ENCODE measurements around the gene CST9L. TPM values are rescaled to one million over a fixed set of nuclear protein-coding genes. Genes with fewer than 3 reads are reported as not detected.

Gene CST9L
- total RNA-seq, 1 donor from 2014 or later = not detected

GRCh38 chr20:23517719-23518118 lies 50.6 kb downstream of the CST9L start:
- H3K9me3 Mint-ChIP-seq = no peaks in the 10 kb centered on the region
- DNase-seq (ENCODE audit: low read depth, low spot score) = no peak
- peaks cover 15% of the 10 kb centered on the region for H3K4me1 Mint-ChIP-seq
- H3K27me3 Mint-ChIP-seq (ENCODE audit: low read depth) = no peaks in the 10 kb centered on the region
- no peak overlapping the region for H3K4me3 Mint-ChIP-seq
- no peak for TF ChIP-seq CTCF (conservative IDR thresholded peaks at IDR 0.05)
- H3K27ac Mint-ChIP-seq (ENCODE audit: unreplicated experiment) = no peak overlapping the region
- H3K36me3 Mint-ChIP-seq (ENCODE audit: low read depth) = no peaks in the 10 kb centered on the region

- Mint-ChIP-seq H3K4me3 (no peak overlapping the region), H3K9me3 (no peaks in the 10 kb centered on the region), H3K27ac (ENCODE audit: unreplicated experiment) (no peak overlapping the region), H3K36me3 (ENCODE audit: low read depth) (no peaks in the 10 kb centered on the region), H3K27me3 (ENCODE audit: low read depth) (no peaks in the 10 kb centered on the region), H3K4me1 (peaks cover 15% of the 10 kb centered on the region)
- no peak for TF ChIP-seq CTCF (conservative IDR thresholded peaks at IDR 0.05)
- DNase-seq (ENCODE audit: low read depth, low spot score) = no peak
Measured at GRCh38 chr20:23515250-23515939, 52.9 kb downstream of the CST9L start.

GRCh38 chr20:23514848-23515247 lies 53.4 kb downstream of the CST9L start:
- TF ChIP-seq CTCF (conservative IDR thresholded peaks at IDR 0.05) = no peak

More at GRCh38 chr20:23514848-23515247, 53.4 kb downstream of the CST9L start:
- H3K4me3 Mint-ChIP-seq = no peak overlapping the region
- H3K27ac Mint-ChIP-seq (ENCODE audit: unreplicated experiment) = no peak overlapping the region
- H3K36me3 Mint-ChIP-seq (ENCODE audit: low read depth) = no peaks in the 10 kb centered on the region
- H3K4me1 Mint-ChIP-seq = peaks cover 9% of the 10 kb centered on the region
- no peaks in the 10 kb centered on the region for H3K9me3 Mint-ChIP-seq
- H3K27me3 Mint-ChIP-seq (ENCODE audit: low read depth) = no peaks in the 10 kb centered on the region
- DNase-seq (ENCODE audit: low read depth, low spot score) = no peak

Other genes with a start within 250 kb of the CST9L start
- 33.9 and 38.1 TPM in 2 replicates for gene NXT1, start 217.7 kb downstream of the CST9L start, total RNA-seq
- gene GZF1, start 206.3 kb downstream of the CST9L start, total RNA-seq = 21.9 and 24.4 TPM in 2 replicates
- 14.6 and 14.7 TPM in 2 replicates for gene NAPB, start 147.0 kb downstream of the CST9L start, total RNA-seq
- gene CSTL1, start 128.8 kb downstream of the CST9L start, total RNA-seq = not detected in 2 replicates
- not detected in 2 replicates for gene CST11, start 115.6 kb downstream of the CST9L start, total RNA-seq
- not detected in 2 replicates for gene CST8, start 77.4 kb downstream of the CST9L start, total RNA-seq
- gene CST9, start 37.4 kb upstream of the CST9L start, total RNA-seq = not detected in 2 replicates
- gene CST3, start 69.5 kb upstream of the CST9L start, total RNA-seq = 145 and 146 TPM in 2 replicates
- gene CST4, start 120.6 kb upstream of the CST9L start, total RNA-seq = not detected in 2 replicates
- gene CST1, start 182.5 kb upstream of the CST9L start, total RNA-seq = not detected in 2 replicates

Measured in neural crest cell (in vitro differentiated cells).